GM15510 (cell line): ENCODE results near the gene MBNL2.

Experiments
- POLR2A ChIP-seq: IDR thresholded peaks from 3 replicates; pipeline ENCODE4 v1.6.1; 2011; ENCODE audit warnings: borderline replicate concordance; ENCODE audit not compliant: insufficient read length; ENCODE audit errors: extremely low read depth

The MBNL2 gene

GRCh38 chr13:97384371-97384770 is 162.2 kb downstream of the MBNL2 start:
- TF ChIP-seq POLR2A, result no peak

DNA sequence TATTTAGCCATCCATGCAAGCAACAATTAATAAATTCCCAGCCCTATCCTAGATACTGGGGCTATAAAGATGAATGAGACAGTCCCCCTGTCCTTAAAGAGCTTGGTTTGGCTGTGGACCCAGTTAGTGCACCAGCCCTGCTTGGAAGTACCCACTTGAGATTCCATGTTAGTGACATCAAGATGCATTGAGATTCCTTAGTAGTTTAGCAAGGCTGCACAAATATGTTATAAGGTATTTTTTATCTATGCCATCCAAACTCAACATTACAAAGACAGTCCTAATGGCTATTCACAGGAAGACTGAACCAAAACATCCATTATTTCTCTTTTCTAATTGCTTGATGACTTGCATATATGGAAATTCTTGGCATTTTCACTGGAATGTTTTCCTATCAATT is 163.0 kb downstream of the MBNL2 start:
- no peak for TF ChIP-seq POLR2A

- no peak for TF ChIP-seq POLR2A
Observed at GRCh38 chr13:97385854-97386253, 163.7 kb downstream of the MBNL2 start.

DNA sequence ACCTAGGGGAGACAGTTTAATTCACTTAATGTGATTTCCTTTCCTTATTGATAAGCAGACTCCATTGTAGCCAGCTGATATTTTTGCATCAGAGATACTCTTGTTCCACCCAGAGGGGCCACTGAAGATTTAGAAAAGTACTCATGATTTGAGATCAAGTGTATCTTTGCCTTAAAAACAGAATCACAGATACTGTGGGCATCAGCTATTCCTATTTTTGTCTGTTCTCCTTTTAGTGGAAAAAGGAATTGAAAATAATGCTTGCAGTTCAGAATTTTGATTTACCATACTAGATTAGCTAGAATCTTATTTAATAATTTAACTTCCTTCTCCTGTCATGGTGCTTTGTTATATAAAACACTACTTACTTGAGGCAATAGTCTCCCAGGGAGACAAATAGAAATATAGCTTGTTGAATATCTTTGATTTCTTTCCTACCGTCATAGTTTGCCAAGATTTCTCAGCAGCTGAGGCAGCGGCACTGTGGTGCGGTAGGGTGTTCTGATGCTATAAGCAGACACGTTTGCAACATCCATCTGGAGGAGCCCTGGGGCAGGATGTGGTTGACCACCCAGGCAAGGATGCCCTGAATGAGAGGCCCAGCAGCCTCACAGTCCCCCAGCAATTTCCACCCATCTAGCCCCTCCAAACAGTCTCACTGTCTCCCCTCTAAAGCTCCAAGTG is 164.8 kb downstream of the MBNL2 start:
- no peak for TF ChIP-seq POLR2A

GRCh38 chr13:97387485-97387839 is 165.3 kb downstream of the MBNL2 start:
- TF ChIP-seq POLR2A, result no peak

DNA sequence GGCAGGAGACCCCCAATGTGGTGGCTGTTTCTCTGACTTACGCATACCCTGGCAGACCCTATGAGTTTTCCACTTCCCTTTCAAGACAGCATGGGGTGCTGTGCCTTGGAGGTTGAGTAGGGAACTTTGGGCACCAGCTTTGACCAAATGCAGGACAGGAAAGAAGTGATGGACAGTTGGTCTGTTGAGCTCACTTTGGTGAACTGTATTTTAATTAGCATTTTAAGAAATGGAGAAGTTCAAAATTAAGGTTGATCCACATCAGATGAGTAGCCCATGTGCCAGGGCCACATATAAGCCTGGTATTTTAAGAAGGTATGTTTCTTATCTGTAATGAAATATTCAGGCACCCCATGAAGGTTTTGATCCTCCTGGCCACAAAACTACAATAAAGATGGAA is 165.8 kb downstream of the MBNL2 start:
- TF ChIP-seq POLR2A, result no peak

DNA sequence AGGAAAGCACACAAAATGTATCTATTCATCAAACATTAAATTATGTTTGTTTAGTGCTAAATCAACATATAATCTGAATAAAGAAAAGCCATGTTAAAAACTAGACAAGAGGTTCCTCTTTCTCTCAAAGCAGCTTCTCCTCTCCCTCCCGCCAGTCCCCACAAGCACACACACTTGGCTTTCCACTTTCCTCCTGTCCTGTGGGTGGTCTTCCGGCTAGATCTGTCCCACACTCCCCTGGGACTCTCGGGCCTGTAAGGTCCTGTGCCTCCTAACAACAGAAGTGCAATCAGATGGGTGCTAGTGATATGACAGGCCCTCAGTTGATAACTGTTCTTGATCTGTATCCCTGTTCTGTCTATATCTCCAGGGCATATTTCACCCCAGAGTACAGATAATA is 166.2 kb downstream of the MBNL2 start:
- TF ChIP-seq POLR2A, result no peak

DNA sequence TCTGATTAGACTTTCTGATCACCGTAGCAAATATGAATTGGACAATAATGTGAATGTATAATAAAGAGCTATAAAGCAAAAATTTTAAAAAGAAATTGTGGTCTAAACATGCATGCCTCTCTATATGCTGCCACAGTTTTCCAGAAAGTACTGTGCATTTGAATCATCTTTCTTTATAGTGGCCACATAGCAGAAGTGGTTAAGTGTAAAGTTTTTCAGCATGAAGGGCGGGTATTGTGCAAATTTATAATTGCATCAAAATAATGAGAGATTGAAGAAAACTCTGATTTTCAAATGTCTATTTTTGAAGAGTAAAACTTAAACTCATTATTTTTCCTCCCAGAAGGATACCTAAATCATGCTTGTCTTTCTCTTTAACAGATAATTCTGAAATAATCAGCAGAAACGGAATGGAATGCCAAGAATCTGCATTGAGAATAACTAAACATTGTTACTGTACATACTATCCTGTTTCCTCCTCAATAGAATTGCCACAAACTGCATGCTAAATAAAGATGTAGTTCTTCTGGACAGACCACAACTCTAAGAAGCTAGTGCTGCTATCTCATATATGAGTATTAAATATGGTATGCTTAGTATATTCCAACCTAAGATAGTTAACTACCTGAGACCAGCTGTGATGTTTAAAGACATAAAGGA is 168.9 kb downstream of the MBNL2 start:
- TF ChIP-seq POLR2A, result no peak

- no peak for TF ChIP-seq POLR2A
Observed at GRCh38 chr13:97392020-97392419, 169.9 kb downstream of the MBNL2 start.

GRCh38 chr13:97394542-97394941 is 172.4 kb downstream of the MBNL2 start:
- no peak for TF ChIP-seq POLR2A

DNA sequence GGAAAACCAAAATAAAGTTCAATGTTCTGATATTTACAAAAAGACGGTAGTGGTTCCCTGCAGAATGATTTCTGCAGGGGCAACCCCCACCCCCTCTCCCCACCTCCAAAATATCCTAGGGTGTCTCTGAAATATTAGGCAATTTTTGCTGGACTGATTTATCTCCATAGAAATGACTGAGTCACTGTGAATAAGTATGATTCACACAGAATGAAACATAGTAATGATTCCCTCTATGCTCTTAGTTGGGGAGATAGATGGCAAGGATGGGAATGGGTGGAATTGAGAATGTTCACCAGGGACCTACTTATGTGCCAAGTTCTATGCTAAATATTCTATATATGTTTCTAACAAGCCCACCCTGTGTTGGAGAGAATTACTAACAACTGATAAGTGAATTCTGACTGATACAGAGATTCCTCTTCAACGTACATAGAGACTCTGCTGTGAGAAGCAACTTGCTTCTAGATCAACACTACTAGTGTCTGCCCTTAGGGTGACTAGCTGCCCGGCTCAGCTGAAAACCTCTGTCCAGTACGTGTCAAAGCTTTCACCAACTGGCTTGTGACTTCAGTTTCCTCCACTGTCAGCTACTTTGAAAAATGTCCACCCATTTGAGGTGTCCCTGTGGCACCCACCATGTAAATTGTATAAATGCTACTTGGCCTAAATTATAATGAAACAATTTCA is 173.5 kb downstream of the MBNL2 start:
- TF ChIP-seq POLR2A, result no peak

- TF ChIP-seq POLR2A, result no peak
Observed at GRCh38 chr13:97397267-97397666, 175.1 kb downstream of the MBNL2 start.

- no peak for TF ChIP-seq POLR2A
Observed at GRCh38 chr13:97401421-97401820, 179.3 kb downstream of the MBNL2 start.

GRCh38 chr13:97403893-97404750 is 182.0 kb downstream of the MBNL2 start:
- no peak for TF ChIP-seq POLR2A

DNA sequence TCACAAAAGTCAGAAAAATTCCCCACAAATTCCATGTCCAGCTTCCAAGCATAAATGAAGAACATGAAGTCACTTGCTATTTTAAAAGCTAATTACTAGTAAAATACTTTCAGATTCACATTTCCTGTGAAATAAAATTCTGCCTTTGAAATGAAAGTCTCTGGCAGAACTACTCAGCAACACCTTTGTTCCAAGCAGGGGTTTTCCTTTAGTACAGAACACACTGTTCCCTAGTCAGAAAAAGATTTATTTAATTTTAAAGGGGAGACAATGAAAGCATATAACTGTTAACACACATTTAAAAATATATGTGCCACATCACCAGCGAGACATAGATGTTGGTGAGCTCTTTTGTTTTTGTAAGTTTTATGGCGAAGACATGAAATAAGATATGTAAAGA is 185.4 kb downstream of the MBNL2 start:
- no peak for TF ChIP-seq POLR2A
